ENCODE data around the gene CCDC6. TPM values are rescaled to one million over a fixed set of nuclear protein-coding genes. Genes with fewer than 3 reads are reported as not detected.
"Not testable (repeated sequence)": the region's sequence is repeated elsewhere in the genome, so short reads cannot be mapped to it uniquely, and the experiment has no call there.

The CCDC6 gene
- total RNA-seq, 4 donors from 2014 or later, result 65.5 to 104 (median 76.2) TPM

DNA sequence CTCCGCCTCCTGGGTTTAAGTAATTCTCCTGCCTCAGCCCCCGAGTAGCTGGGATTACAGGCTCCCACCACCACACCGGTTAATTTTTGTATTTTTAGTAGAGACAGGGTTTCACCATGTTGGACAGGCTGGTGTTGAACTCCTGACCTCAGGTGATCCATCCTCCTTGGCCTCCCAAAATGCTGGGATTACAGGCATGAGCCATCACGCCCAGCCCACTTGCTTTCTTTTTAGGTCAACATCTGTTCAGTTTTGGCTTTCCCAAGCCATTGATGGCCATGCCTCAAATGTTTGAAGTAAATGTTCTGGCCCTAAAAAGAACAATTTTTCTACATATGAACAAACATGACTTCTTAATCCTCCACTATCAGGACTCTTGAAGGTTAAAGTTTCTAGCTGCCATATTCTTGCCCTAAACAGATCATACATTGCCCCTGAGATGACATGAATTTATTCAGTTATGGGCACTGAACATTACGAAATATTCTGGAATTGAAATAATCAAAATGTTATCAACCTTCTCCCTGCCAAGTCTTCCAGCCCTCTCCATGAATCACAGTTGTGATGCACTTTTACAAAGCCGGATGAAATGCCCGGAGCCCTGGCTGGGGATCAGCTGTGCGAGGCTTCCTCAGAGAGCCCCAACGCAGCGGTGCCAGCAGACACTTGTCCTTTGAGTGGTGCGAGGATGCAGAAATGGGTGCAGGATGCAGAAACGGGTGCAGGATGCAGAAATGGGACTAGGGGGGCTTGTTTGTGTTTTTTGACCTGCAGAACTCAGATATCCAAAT, 156.0 kb downstream of the CCDC6 start:
- intact Hi-C loops (cut with DNase I; ENCODE audit: low total_unique reads), result no loop called here
- WGBS, 2 donors, result 60 to 62% methylated on average over 12 of the region's 12 CpGs
- no peak for DNase-seq (ENCODE audit: low spot score in 2 of 2)
- no peak overlapping the region for H3K4me3 ChIP-seq (ENCODE audit: low read depth, poor library complexity, severe bottlenecking)
- TF ChIP-seq POLR2A (IDR thresholded peaks at IDR 0.05), result no peak
- TF ChIP-seq, protein P1, sequence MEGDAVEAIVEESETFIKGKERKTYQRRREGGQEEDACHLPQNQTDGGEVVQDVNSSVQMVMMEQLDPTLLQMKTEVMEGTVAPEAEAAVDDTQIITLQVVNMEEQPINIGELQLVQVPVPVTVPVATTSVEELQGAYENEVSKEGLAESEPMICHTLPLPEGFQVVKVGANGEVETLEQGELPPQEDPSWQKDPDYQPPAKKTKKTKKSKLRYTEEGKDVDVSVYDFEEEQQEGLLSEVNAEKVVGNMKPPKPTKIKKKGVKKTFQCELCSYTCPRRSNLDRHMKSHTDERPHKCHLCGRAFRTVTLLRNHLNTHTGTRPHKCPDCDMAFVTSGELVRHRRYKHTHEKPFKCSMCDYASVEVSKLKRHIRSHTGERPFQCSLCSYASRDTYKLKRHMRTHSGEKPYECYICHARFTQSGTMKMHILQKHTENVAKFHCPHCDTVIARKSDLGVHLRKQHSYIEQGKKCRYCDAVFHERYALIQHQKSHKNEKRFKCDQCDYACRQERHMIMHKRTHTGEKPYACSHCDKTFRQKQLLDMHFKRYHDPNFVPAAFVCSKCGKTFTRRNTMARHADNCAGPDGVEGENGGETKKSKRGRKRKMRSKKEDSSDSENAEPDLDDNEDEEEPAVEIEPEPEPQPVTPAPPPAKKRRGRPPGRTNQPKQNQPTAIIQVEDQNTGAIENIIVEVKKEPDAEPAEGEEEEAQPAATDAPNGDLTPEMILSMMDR (IDR thresholded peaks at IDR 0.05), result no peak

DNA sequence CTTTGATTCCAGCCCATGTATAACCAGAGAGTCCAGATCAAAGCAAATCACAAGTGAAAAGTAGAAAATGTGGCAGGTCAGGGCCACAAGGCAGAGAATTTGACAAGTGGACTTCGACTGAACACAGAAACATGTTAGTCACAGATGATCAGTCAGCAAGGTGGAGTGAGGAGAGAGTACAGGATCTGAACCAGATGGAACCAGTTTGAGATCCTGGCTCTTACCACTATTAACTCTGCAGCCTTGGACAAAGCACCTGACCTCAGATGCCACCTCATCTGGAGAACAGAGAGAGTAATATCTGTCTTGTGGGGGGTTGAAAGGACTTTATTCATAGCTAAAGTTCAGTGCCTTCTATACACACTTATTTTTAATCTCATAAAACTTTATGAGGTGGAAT, 157.5 kb downstream of the CCDC6 start:
- intact Hi-C loops (cut with DNase I; ENCODE audit: low total_unique reads), result no loop called here
- whole genome bisulfite sequencing, 2 donors, result 55 to 59% methylated on average over 1 of the region's 1 CpG
- TF ChIP-seq, protein P1 (IDR thresholded peaks at IDR 0.05), result no peak
- no peak for TF ChIP-seq POLR2A (IDR thresholded peaks at IDR 0.05)
- DNase-seq (ENCODE audit: low spot score in 2 of 2), result no peak
- H3K4me3 ChIP-seq (ENCODE audit: low read depth, poor library complexity, severe bottlenecking), result no peak overlapping the region

DNA sequence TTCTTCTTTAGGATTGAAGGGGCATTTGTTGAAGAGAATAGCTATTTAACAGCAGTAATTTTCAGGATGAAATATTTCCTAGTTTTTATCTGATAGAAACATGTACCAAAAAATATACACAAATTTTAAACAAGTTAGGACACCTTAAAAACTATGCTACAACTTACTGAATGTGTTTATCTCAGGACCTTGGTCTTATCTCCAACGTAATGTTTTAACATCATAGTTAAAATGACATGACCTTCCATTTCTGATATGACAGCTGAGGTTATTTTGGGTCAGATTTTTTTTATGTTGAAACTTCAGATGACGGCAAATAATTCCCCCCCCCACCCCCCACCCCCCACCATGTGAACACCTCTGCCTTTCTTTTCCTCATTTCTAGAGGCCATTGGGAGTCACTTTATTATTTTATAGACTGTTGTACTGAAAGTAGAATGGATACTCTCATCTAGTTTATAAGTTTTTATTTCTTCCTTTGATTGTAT, 161.1 kb downstream of the CCDC6 start:
- 84 to 90% methylated on average over 2 of the region's 2 CpGs for WGBS, 2 donors
- DNase-seq (ENCODE audit: low spot score in 2 of 2), result no peak
- intact Hi-C loops (cut with DNase I; ENCODE audit: low total_unique reads), result no loop called here
- H3K4me3 ChIP-seq (ENCODE audit: low read depth, poor library complexity, severe bottlenecking), result no peak overlapping the region
- no peak for TF ChIP-seq POLR2A (IDR thresholded peaks at IDR 0.05)
- TF ChIP-seq, protein P1 (IDR thresholded peaks at IDR 0.05), result no peak

DNA sequence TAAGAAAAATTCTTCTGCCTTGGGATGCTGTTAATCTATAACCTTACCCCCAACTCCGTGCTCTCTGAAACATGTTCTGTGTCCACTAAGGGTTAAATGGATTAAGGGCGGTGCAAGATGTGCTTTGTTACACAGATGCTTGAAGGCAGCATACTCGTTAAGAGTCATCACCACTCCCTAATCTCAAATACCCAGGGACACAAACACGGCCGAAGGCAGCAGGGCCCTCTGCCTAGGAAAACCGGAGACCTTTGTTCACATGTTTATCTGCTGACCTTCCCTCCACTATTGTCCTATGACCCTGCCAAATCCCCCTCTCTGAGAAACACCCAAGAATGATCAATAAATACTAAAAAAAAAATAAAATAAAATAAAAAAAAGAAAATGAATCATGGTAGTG, 161.6 kb downstream of the CCDC6 start:
- H3K4me3 ChIP-seq (ENCODE audit: low read depth, poor library complexity, severe bottlenecking); intact Hi-C loops (cut with DNase I; ENCODE audit: low total_unique reads); DNase-seq (ENCODE audit: low spot score in 2 of 2): not testable (repeated sequence)
- WGBS, 2 donors, result 51 to 52% methylated on average over 6 of the region's 6 CpGs

- intact Hi-C loops (cut with DNase I; ENCODE audit: low total_unique reads); DNase-seq (ENCODE audit: low spot score in 2 of 2); H3K4me3 ChIP-seq (ENCODE audit: low read depth, poor library complexity, severe bottlenecking): not testable (repeated sequence)
- 89 to 91% methylated on average over 19 to 25 of the region's 32 CpGs for WGBS, 2 donors
These were observed 162.2 kb downstream of the CCDC6 start for GRCh38 chr10:59744156-59744555.

- WGBS, 2 donors, result 92 to 93% methylated on average over 5 of the region's 5 CpGs
- no peak overlapping the region for H3K4me3 ChIP-seq (ENCODE audit: low read depth, poor library complexity, severe bottlenecking)
- intact Hi-C loops (cut with DNase I; ENCODE audit: low total_unique reads), result no loop called here
- no peak for TF ChIP-seq POLR2A (IDR thresholded peaks at IDR 0.05)
- TF ChIP-seq, protein P1 (IDR thresholded peaks at IDR 0.05), result no peak
- DNase-seq (ENCODE audit: low spot score in 2 of 2), result no peak
These were observed 164.8 kb downstream of the CCDC6 start for GRCh38 chr10:59741583-59741982.

GRCh38 chr10:59741048-59741447, 165.3 kb downstream of the CCDC6 start:
- TF ChIP-seq, protein P1 (IDR thresholded peaks at IDR 0.05), result no peak
- no peak for TF ChIP-seq POLR2A (IDR thresholded peaks at IDR 0.05)
- intact Hi-C loops (cut with DNase I; ENCODE audit: low total_unique reads), result no loop called here
- no peak overlapping the region for H3K4me3 ChIP-seq (ENCODE audit: low read depth, poor library complexity, severe bottlenecking)
- no peak for DNase-seq (ENCODE audit: low spot score in 2 of 2)

Data from lower leg skin (tissue), 4 donors.